Measurements from ENCODE around the gene KRT72.

KRT72 gene

DNA sequence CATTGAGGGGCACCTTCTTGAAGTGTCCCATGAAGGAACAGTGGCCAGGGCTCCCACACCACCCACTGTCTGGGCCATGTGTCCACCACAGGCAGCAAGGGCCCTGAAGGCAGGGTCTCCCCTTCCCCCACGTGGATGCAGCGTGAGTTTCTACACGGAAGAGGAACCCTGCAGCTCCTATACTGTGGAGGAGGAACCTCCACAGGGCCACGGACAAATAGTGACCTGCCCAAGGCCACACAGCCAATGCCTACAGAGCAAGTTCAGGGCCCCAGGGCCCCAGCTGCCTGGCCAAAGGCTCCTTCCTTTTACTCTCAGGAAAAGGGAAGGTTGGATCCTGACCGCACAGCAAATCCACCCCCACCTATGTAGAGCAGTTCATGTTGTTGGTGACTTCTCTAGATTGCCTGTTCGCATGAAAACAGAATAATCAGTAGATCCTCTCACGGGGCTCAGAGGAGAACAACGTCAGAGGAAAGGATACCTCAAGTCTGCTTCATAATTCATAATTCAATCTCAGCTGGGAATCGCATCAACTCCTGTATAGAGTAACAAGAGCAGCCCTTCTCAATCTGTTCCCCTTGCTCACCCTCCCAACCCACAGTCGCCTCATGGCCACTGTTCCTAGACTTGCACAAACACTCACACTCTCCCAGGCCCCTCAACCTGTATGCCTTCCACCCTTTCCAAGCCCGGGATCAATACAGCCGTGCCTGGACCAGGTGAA is 28.2 kb upstream of the KRT72 start:
- DNase-seq = no peak

GRCh38 chr12:52628841-52629240 is 27.6 kb upstream of the KRT72 start:
- DNase-seq = no peak

DNA sequence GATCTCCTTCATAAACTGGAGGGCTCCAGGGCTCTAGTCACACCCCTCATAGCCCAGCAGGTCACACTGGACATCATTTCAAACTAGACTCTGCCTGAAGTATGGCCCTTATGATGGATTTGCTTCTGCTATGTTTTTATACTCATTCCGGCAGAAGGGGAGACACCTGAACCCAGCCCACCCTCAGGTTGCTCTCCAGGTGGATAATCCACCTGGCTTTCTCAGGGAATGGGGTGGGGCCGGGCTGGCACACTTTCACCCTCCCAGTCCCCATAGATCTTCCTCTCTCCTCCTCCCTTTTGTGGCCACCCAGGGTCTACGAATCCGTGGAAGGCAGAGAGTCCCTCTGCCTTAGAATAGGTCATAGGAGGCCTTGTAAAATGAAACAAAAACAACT is 26.8 kb upstream of the KRT72 start:
- DNase-seq = no peak

GRCh38 chr12:52627395-52628110 is 26.3 kb upstream of the KRT72 start:
- DNase-seq = no peak

GRCh38 chr12:52622349-52622748 is 21.1 kb upstream of the KRT72 start:
- DNase-seq = no peak

DNA sequence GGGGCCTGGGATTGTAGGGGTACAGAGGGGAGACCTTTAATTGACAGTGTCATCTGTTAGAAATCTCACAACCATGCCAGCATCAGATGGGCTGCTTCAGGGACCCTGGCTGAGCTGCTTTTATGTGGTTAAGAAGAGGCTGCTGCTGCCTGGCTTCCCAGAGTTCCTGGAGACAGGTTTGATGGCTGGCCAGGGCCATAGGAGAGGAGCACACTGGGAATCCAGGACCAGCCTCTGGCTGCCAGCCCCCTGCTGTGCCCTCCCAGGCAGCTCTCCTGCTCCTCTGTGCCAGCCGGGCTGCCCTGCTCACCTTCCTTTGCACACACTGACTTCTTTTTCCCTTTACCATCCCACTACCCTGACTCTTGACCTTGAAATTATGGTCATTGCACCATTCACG is 17.6 kb upstream of the KRT72 start:
- no peak for DNase-seq

DNA sequence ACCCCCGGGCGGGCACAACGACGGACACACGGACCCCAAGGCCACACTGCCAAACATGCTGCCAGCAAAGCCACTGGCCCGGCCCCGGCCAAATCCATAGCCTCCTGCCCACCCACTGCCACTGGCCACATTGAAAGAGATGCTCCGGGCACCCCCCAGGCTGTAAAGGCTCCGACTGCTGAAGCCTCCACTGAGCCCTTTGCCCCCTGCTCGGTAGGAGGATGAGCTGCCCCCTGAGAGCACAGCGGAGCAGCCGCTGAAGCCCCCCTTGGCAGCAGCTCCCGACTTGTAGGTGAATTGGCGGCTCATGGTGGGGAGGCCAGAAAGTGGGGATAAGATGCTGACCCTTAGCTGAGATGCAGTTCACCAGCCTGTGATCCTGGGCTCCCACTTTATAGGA is 17.0 kb upstream of the KRT72 start, which contains the start of gene KRT73:
KRT73 (minus strand) TSS at position 344 of the 400 bp plus-strand sequence; CDS start at position 309, 35 bp downstream.
- DNase-seq = no peak

- DNase-seq = no peak
Observed at GRCh38 chr12:52617403-52617785, 16.1 kb upstream of the KRT72 start.

GRCh38 chr12:52616680-52617402 is 15.6 kb upstream of the KRT72 start:
- DNase-seq = no peak

- no peak for DNase-seq
Observed at GRCh38 chr12:52615912-52616311, 14.6 kb upstream of the KRT72 start.

- DNase-seq = no peak
Observed at GRCh38 chr12:52615208-52615868, 14.1 kb upstream of the KRT72 start.

DNA sequence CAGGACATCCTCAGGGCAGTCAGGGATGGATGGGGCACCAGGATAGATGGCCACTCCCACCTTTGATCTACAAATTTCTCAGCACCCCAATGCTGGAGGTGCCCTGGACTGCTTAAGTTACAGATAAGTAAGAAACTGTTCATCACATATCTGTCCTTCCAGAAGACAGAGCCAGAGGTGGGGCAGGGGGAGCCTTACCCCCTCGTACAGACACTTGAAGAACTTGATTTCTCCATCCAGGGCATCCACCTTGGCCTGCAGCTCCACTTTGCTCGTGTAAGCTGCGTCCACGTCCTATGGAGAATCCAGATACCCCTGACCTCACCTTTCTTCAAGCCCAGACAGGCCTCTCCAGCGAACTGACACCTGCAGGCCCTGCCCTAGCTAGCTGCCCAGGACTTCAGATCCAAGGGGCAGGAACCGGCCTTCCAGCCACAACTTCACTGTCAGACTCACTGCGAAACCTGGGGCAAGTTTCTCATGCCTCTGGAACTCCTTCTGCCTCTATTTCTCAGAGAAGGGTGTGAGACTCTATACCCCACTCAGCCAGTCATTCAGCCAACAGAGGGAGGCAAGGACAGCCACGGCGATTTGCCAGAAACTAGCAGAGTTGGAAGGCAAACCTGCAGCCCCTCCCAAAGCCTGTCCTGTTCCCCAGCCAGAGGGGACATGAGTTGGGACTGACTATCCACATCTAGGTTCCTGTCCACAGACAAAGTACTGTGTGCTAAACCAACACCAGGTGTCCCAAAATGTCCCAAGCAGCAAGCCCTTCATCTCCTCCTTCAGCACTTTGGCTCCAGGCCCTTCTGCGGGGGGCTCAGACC is 13.3 kb upstream of the KRT72 start:
- DNase-seq = no peak

DNA sequence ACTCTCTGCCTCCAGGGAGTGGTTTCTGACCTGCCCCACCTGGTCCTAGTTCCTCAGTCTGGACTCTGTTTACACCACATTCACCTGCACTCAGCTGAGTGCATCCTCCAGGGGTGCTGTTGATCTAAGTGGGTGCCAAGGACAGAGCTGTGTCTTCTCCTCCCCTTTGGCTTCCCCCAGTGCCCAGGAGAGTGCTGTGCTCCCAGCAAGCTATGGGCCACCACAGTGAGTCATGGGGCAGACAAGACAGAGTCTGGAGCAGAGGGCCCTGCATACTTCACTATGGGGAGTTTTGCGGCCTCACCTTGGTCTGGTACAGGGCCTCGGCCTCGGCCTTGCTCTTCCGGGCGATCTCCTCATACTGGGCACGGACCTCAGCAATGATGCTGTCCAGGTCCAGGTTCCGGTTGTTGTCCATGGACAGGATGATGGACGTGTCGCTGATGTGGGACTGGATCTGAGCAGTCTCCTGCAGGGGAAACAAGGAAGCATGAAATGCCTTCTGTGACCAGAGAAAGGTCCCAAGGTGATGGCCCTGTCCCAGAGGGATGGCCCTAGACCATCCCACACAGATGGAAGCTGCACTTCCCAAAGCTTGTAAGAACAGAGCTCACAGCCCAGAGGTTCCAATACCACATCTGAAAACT is 12.2 kb upstream of the KRT72 start:
- DNase-seq = no peak

DNA sequence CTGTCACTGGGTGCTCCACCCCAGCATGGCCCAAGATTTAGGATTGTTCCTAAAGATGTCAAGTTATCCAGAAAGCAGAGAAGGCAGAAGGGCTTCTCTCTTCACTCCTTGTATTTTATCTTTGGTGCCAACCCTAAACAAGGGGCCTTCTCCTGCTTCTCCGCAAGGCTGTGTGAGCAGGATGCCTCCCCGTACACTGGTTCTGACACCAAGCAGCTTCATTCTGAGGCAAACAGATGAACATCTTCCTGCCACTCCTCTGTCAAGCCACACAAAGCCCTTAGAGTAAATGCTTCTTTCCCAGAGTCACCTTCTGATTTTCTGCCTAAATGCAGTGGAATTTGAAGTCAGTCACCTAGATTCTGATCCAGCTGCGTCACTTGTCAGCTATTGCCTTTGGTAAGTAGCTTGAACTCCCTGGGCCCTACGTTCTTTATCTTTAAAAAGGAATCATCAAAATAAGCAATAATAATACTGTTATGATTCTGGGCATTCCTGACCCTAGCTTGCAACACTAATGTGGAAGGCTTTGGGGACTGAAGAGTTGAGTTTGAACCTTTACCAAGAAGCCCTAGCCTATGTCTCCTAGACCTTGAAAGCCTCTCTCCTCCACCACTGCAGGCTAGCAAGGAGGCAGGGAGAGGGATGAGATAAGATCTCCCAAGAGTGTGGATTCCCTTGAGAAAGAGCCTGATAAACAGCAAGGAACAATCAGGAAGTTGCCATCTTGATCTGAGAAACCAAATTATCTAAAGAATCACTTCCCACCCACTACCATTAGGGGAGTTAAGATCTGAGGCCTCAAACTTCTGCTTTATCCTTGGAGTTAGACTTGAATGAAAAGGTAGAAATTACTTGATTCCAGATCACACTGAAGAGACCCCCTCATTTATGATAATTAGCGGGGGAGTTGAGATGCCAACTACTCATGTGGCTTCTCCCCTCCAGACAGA is 11.4 kb upstream of the KRT72 start:
- no peak for DNase-seq

GRCh38 chr12:52611080-52611468 is 9.8 kb upstream of the KRT72 start:
- no peak for DNase-seq

GRCh38 chr12:52608826-52609630 is 7.8 kb upstream of the KRT72 start:
- DNase-seq = no peak

DNA sequence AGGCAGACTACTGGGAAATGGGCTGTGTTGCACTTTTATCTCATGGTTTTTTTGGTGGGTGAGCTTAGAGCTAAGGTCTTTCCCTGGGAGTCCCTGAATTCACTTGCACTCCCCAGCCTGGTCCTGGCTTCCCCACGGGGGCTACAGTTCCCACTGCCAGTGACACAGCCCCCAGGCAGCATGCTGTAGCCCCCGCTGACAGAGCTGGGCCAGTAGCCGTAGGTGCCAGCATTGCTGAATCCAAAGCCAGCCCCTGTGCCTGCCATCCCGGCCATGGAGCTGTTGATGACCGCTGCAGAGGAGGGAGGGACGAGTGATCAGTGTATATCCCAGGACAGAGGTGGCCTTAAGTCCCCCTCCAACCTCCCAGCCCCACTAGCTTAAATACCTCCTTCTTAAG is 6.9 kb upstream of the KRT72 start:
- DNase-seq = no peak

GRCh38 chr12:52607314-52607713 is 6.1 kb upstream of the KRT72 start:
- DNase-seq = no peak

GRCh38 chr12:52606581-52607218 is 5.4 kb upstream of the KRT72 start:
- no peak for DNase-seq
